Dendritic cell treated with granulocyte-macrophage colony-stimulating factor and Interleukin-4, amounts not matched to agents 40 ng/mL and 50 ng/mL, for 4 days (primary cell): ENCODE measurements around the gene EAF2.
"Not testable (repeated sequence)": the region's sequence is repeated elsewhere in the genome, so short reads cannot be mapped to it uniquely, and the experiment has no call there.

Experiments
- H3K27ac Mint-ChIP-seq: one replicate; pipeline ENCODE4 v1.8.0; 2022; ENCODE audit warnings: mild to moderate bottlenecking, mixed read lengths
- H3K27me3 Mint-ChIP-seq: one replicate; pipeline ENCODE4 v1.8.0; 2022; ENCODE audit warnings: mild to moderate bottlenecking, mixed read lengths
- H3K36me3 Mint-ChIP-seq: one replicate; pipeline ENCODE4 v1.8.0; 2022; ENCODE audit warnings: low read depth, mixed read lengths
- H3K4me1 Mint-ChIP-seq: one replicate; pipeline ENCODE4 v1.8.0; 2022; ENCODE audit warnings: low read depth, mixed read lengths
- H3K4me3 Mint-ChIP-seq: one replicate; pipeline ENCODE4 v1.8.0; 2022; ENCODE audit warnings: mild to moderate bottlenecking, moderate library complexity, mixed read lengths
- H3K9me3 Mint-ChIP-seq: one replicate; pipeline ENCODE4 v1.8.0; 2022; ENCODE audit warnings: mixed read lengths
- intact Hi-C: fragments of 100-400 bp; cut with micrococcal nuclease; formaldehyde crosslinking; loops from one replicate; pipeline ENCODE4 v1.15.0; 2022

The EAF2 gene

GRCh38 chr3:121834157-121834670, 795 bp upstream of the EAF2 start:
- no peaks in the 10 kb centered on the region for H3K27me3 Mint-ChIP-seq
- H3K4me1 Mint-ChIP-seq = peaks cover 28% of the 10 kb centered on the region
- H3K9me3 Mint-ChIP-seq = no peaks in the 10 kb centered on the region
- intact Hi-C loops = loop anchor here (5.0 to 10.0 kb wide), 2 partner anchors 97 to 421 kb away; no protein-coding TSS in a partner anchor
- peak overlapping the region; percentile 98 for H3K27ac Mint-ChIP-seq
- H3K4me3 Mint-ChIP-seq = peak overlapping the region; percentile 95
- peaks cover 12% of the 10 kb centered on the region for H3K36me3 Mint-ChIP-seq

GRCh38 chr3:121835465-121835801, 424 bp downstream of the EAF2 start:
- H3K36me3 Mint-ChIP-seq = peaks cover 12% of the 10 kb centered on the region

GRCh38 chr3:121836064-121836463, 1.1 kb downstream of the EAF2 start:
- Mint-ChIP-seq H3K9me3 (no peaks in the 10 kb centered on the region), H3K27me3 (no peaks in the 10 kb centered on the region), H3K4me3 (peak overlapping the region; percentile 95), H3K27ac (peak overlapping the region; percentile 98), H3K4me1 (peaks cover 28% of the 10 kb centered on the region), H3K36me3 (peaks cover 12% of the 10 kb centered on the region)
- intact Hi-C loops = loop anchor here (10.0 kb wide), 1 partner anchor 419 kb away; no protein-coding TSS in a partner anchor

More at GRCh38 chr3:121835465-121835801, 424 bp downstream of the EAF2 start:
- Mint-ChIP-seq H3K4me3 (peak overlapping the region; percentile 95), H3K27me3 (no peaks in the 10 kb centered on the region), H3K9me3 (no peaks in the 10 kb centered on the region), H3K4me1 (peaks cover 28% of the 10 kb centered on the region), H3K27ac (peak overlapping the region; percentile 98)
- intact Hi-C loops = loop anchor here (10.0 kb wide), 1 partner anchor 419 kb away; no protein-coding TSS in a partner anchor

- intact Hi-C loops = loop anchor here (10.0 kb wide), 1 partner anchor 418 kb away; no protein-coding TSS in a partner anchor
- peaks cover 12% of the 10 kb centered on the region for H3K36me3 Mint-ChIP-seq
- no peaks in the 10 kb centered on the region for H3K27me3 Mint-ChIP-seq
- H3K9me3 Mint-ChIP-seq = no peaks in the 10 kb centered on the region
- H3K4me3 Mint-ChIP-seq = peak overlapping the region; percentile 95
- H3K4me1 Mint-ChIP-seq = peaks cover 28% of the 10 kb centered on the region
- peak overlapping the region; percentile 98 for H3K27ac Mint-ChIP-seq
Observed at GRCh38 chr3:121836481-121836880, 1.5 kb downstream of the EAF2 start.

- Mint-ChIP-seq H3K27me3 (no peaks in the 10 kb centered on the region), H3K27ac (no peak overlapping the region), H3K4me1 (peaks cover 35% of the 10 kb centered on the region), H3K4me3 (no peak overlapping the region), H3K36me3 (peaks cover 8% of the 10 kb centered on the region), H3K9me3 (no peaks in the 10 kb centered on the region)
- intact Hi-C loops = loop anchor here (10.0 kb wide), 1 partner anchor 415 kb away; no protein-coding TSS in a partner anchor
Observed at GRCh38 chr3:121839962-121840361, 5.0 kb downstream of the EAF2 start.

- Mint-ChIP-seq H3K4me3 (no peak overlapping the region), H3K27me3 (no peaks in the 10 kb centered on the region), H3K4me1 (peaks cover 8% of the 10 kb centered on the region), H3K36me3 (peaks cover 25% of the 10 kb centered on the region), H3K27ac (no peak overlapping the region), H3K9me3 (no peaks in the 10 kb centered on the region)
- intact Hi-C loops = no loop called here
Observed at GRCh38 chr3:121844892-121845291, 9.9 kb downstream of the EAF2 start.

- peaks cover 9% of the 10 kb centered on the region for H3K4me1 Mint-ChIP-seq
- no peaks in the 10 kb centered on the region for H3K27me3 Mint-ChIP-seq
- peaks cover 23% of the 10 kb centered on the region for H3K36me3 Mint-ChIP-seq
- no peak overlapping the region for H3K4me3 Mint-ChIP-seq
- no peaks in the 10 kb centered on the region for H3K9me3 Mint-ChIP-seq
- H3K27ac Mint-ChIP-seq = no peak overlapping the region
- intact Hi-C loops = no loop called here
Observed at GRCh38 chr3:121852256-121852655, 17.2 kb downstream of the EAF2 start.

GRCh38 chr3:121855555-121855954, 20.5 kb downstream of the EAF2 start:
- Mint-ChIP-seq H3K27ac (no peak overlapping the region), H3K4me1 (peaks cover 11% of the 10 kb centered on the region), H3K9me3 (no peaks in the 10 kb centered on the region), H3K36me3 (peaks cover 34% of the 10 kb centered on the region), H3K27me3 (no peaks in the 10 kb centered on the region), H3K4me3 (no peak overlapping the region)
- intact Hi-C loops = no loop called here

GRCh38 chr3:121857778-121858177, 22.8 kb downstream of the EAF2 start:
- H3K27ac Mint-ChIP-seq, H3K9me3 Mint-ChIP-seq, H3K4me3 Mint-ChIP-seq, H3K27me3 Mint-ChIP-seq, intact Hi-C loops: not testable (repeated sequence)
- peaks cover 29% of the 10 kb centered on the region for H3K4me1 Mint-ChIP-seq
- H3K36me3 Mint-ChIP-seq = peaks cover 42% of the 10 kb centered on the region

- H3K9me3 Mint-ChIP-seq, H3K27me3 Mint-ChIP-seq, intact Hi-C loops: not testable (repeated sequence)
- Mint-ChIP-seq H3K36me3 (peaks cover 37% of the 10 kb centered on the region), H3K27ac (peak overlapping the region; percentile 80), H3K4me1 (peaks cover 45% of the 10 kb centered on the region), H3K4me3 (peak overlapping the region; percentile 46)
Observed at GRCh38 chr3:121863247-121863646, 28.2 kb downstream of the EAF2 start.

- peak overlapping the region; percentile 80 for H3K27ac Mint-ChIP-seq
- H3K4me1 Mint-ChIP-seq = peaks cover 48% of the 10 kb centered on the region
- H3K27me3 Mint-ChIP-seq = no peaks in the 10 kb centered on the region
- H3K9me3 Mint-ChIP-seq = no peaks in the 10 kb centered on the region
- intact Hi-C loops = no loop called here
- H3K36me3 Mint-ChIP-seq = peaks cover 37% of the 10 kb centered on the region
- peak overlapping the region; percentile 46 for H3K4me3 Mint-ChIP-seq
Observed at GRCh38 chr3:121863801-121864200, 28.8 kb downstream of the EAF2 start.

GRCh38 chr3:121869736-121870135, 34.7 kb downstream of the EAF2 start:
- Mint-ChIP-seq H3K4me3 (no peak overlapping the region), H3K36me3 (peaks cover 32% of the 10 kb centered on the region), H3K9me3 (no peaks in the 10 kb centered on the region), H3K4me1 (peaks cover 35% of the 10 kb centered on the region), H3K27me3 (no peaks in the 10 kb centered on the region), H3K27ac (peak overlapping the region; percentile 67)
- intact Hi-C loops = no loop called here

- Mint-ChIP-seq H3K36me3 (peaks cover 30% of the 10 kb centered on the region), H3K27ac (peak overlapping the region; percentile 67), H3K4me3 (no peak overlapping the region), H3K9me3 (no peaks in the 10 kb centered on the region), H3K4me1 (peaks cover 36% of the 10 kb centered on the region), H3K27me3 (no peaks in the 10 kb centered on the region)
- intact Hi-C loops = no loop called here
Observed at GRCh38 chr3:121870717-121871116, 35.7 kb downstream of the EAF2 start.

- peaks cover 24% of the 10 kb centered on the region for H3K36me3 Mint-ChIP-seq
- H3K27me3 Mint-ChIP-seq = no peaks in the 10 kb centered on the region
- no peak overlapping the region for H3K4me3 Mint-ChIP-seq
- no peaks in the 10 kb centered on the region for H3K9me3 Mint-ChIP-seq
- H3K27ac Mint-ChIP-seq = no peak overlapping the region
- intact Hi-C loops = no loop called here
- H3K4me1 Mint-ChIP-seq = peaks cover 35% of the 10 kb centered on the region
Observed at GRCh38 chr3:121871430-121871829, 36.4 kb downstream of the EAF2 start.

- Mint-ChIP-seq H3K9me3 (no peaks in the 10 kb centered on the region), H3K27me3 (no peaks in the 10 kb centered on the region), H3K36me3 (peaks cover 12% of the 10 kb centered on the region), H3K4me1 (peaks cover 18% of the 10 kb centered on the region), H3K4me3 (no peak overlapping the region), H3K27ac (no peak overlapping the region)
- intact Hi-C loops = no loop called here
Observed at GRCh38 chr3:121878411-121878810, 43.4 kb downstream of the EAF2 start.
